ENCODE results near the gene MYZAP.

DNA sequence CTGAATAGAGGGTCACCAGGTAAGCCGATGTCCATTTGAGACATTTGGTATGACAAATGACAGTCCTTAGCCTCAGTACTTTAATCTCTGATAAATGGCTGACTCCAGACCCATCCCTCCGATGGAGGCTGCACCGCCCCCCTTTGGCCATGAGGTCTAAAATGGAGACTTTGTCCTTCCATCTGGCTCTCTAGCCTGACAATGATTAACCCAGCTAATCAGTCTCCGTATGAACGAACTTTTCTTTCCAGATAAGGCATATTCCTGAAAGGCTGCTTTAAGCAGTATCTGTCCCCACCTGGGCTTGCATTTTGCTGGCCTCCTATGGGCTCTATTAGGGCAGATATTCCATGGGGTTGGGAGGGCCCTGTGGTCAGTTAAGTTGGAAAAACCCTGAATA, 10.8 kb upstream of the MYZAP start:
- TF ChIP-seq POLR2A (IDR thresholded peaks at IDR 0.05): no peak
- TF ChIP-seq, protein P1, sequence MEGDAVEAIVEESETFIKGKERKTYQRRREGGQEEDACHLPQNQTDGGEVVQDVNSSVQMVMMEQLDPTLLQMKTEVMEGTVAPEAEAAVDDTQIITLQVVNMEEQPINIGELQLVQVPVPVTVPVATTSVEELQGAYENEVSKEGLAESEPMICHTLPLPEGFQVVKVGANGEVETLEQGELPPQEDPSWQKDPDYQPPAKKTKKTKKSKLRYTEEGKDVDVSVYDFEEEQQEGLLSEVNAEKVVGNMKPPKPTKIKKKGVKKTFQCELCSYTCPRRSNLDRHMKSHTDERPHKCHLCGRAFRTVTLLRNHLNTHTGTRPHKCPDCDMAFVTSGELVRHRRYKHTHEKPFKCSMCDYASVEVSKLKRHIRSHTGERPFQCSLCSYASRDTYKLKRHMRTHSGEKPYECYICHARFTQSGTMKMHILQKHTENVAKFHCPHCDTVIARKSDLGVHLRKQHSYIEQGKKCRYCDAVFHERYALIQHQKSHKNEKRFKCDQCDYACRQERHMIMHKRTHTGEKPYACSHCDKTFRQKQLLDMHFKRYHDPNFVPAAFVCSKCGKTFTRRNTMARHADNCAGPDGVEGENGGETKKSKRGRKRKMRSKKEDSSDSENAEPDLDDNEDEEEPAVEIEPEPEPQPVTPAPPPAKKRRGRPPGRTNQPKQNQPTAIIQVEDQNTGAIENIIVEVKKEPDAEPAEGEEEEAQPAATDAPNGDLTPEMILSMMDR (IDR thresholded peaks at IDR 0.05): no peak
